Measurements from ENCODE around the gene SUSD1.

DNA sequence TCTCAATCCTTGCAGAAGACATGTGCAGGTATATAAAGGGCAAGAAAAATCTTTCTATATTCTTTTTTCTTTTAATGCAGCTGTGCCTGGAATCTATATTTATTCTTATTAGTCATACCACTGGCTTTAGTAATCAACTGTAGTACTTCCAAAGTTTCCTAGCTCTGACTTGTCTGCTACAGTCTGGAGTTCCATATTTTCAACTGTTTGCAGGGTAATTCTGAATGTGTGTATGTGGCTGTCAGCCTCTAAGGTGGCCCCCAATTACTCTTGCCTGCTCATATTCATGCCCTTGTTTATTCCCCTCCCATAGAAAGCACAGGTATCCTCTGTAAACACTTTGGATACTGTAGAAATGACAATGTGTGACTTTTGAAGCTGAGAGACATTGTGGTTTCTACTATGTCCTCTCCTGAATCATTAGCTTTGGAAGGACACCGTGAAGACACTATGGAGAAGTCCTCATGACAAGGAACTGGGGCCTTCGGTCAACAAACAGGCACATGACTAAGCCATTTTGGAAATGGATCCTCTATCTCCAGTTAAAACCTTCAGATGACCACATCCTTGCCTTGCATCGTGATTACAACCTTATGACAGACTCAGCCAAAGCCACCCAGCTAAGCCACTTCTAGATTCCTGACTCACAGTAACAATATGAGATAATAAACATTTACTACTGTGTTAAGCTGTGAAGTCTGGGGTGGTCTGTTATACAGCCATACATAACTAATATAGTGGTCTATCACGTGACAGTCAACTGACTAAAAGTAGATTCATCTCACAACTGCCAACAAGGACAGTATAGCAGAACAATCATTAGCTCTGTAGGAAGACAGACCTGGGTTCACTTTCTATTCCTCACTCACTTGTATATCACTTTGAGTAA is 49.5 kb upstream of the SUSD1 start:
- TF ChIP-seq, protein P1, sequence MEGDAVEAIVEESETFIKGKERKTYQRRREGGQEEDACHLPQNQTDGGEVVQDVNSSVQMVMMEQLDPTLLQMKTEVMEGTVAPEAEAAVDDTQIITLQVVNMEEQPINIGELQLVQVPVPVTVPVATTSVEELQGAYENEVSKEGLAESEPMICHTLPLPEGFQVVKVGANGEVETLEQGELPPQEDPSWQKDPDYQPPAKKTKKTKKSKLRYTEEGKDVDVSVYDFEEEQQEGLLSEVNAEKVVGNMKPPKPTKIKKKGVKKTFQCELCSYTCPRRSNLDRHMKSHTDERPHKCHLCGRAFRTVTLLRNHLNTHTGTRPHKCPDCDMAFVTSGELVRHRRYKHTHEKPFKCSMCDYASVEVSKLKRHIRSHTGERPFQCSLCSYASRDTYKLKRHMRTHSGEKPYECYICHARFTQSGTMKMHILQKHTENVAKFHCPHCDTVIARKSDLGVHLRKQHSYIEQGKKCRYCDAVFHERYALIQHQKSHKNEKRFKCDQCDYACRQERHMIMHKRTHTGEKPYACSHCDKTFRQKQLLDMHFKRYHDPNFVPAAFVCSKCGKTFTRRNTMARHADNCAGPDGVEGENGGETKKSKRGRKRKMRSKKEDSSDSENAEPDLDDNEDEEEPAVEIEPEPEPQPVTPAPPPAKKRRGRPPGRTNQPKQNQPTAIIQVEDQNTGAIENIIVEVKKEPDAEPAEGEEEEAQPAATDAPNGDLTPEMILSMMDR (IDR thresholded peaks at IDR 0.05; ENCODE audit: extremely low read depth in 1 of 2, insufficient read depth in 1 of 2, low read depth in 1 of 2, low read length in 2 of 2) = no peak
- no peak for TF ChIP-seq POLR2AphosphoS5 (IDR thresholded peaks at IDR 0.05; ENCODE audit: insufficient read depth, low read depth, low read length)
- TF ChIP-seq, protein P2, sequence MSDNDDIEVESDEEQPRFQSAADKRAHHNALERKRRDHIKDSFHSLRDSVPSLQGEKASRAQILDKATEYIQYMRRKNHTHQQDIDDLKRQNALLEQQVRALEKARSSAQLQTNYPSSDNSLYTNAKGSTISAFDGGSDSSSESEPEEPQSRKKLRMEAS (IDR thresholded peaks at IDR 0.05; ENCODE audit: insufficient read depth, insufficient read length) = no peak
- no peak for TF ChIP-seq EZH2 (IDR thresholded peaks at IDR 0.05; ENCODE audit: borderline replicate concordance, low read depth, low read length, severe bottlenecking)
- no peak for TF ChIP-seq POLR2A (IDR thresholded peaks at IDR 0.05; ENCODE audit: low read depth, low read length)
- TF ChIP-seq MYC (IDR thresholded peaks at IDR 0.05; ENCODE audit: low read depth, low read length) = no peak
- TF ChIP-seq JUN (IDR thresholded peaks at IDR 0.05; ENCODE audit: borderline replicate concordance, insufficient read depth, insufficient read length, low read depth) = no peak

Measured in endothelial cell of umbilical vein (primary cell).